22Rv1 (cell line): Measurements from ENCODE around the gene F5.

Source experiments
- H3K27ac ChIP-seq: fragments of 450-650 bp; 2 replicates; pipeline ENCODE4 v1.5.1; 2017
- CTCF ChIP-seq: fragments of 450-650 bp; IDR thresholded peaks from 2 replicates; pipeline ENCODE4 v1.5.1; 2017; ENCODE audit warnings: mild to moderate bottlenecking
- ZFX ChIP-seq: fragments of 450-650 bp; IDR thresholded peaks from 2 replicates; pipeline ENCODE4 v1.6.1; 2017; ENCODE audit warnings: antibody characterized with exemption, borderline replicate concordance

The F5 gene

GRCh38 chr1:169527001-169527400, 59.3 kb downstream of the F5 start:
- TF ChIP-seq ZFX, result no peak
- no peak for TF ChIP-seq CTCF
- no peak overlapping the region for H3K27ac ChIP-seq

GRCh38 chr1:169526120-169526832, 60.0 kb downstream of the F5 start:
- no peak overlapping the region for H3K27ac ChIP-seq
- no peak for TF ChIP-seq ZFX
- TF ChIP-seq CTCF, result no peak

- no peak overlapping the region for H3K27ac ChIP-seq
- no peak for TF ChIP-seq CTCF
- no peak for TF ChIP-seq ZFX
Measured at GRCh38 chr1:169525391-169525790, 60.9 kb downstream of the F5 start.

- H3K27ac ChIP-seq, result no peak overlapping the region
Measured at GRCh38 chr1:169523904-169524303, 62.4 kb downstream of the F5 start.

GRCh38 chr1:169521226-169521625, 65.1 kb downstream of the F5 start:
- TF ChIP-seq CTCF, result no peak
- TF ChIP-seq ZFX, result no peak
- H3K27ac ChIP-seq, result no peak overlapping the region

More at GRCh38 chr1:169523904-169524303, 62.4 kb downstream of the F5 start:
- TF ChIP-seq ZFX (no peak), CTCF (no peak)

GRCh38 chr1:169517558-169518186, 68.6 kb downstream of the F5 start:
- H3K27ac ChIP-seq, result peak overlapping the region; percentile 62
- TF ChIP-seq CTCF (no peak), ZFX (no peak)

GRCh38 chr1:169515641-169516040, 70.6 kb downstream of the F5 start:
- TF ChIP-seq ZFX, result no peak
- TF ChIP-seq CTCF, result no peak
- peak overlapping the region; percentile 23 for H3K27ac ChIP-seq
